GM12878 (cell line): ENCODE measurements around the gene BHLHE41. TPM values are rescaled to one million over a fixed set of nuclear protein-coding genes. Genes with fewer than 3 reads are reported as not detected.
A peak's percentile ranks its signal among the peaks of the same experiment; 100 is the strongest.

ENCODE experiments used
- ATAC-seq: fragments of 200-7000 bp; cut with Tn5 transposase; 3 replicates; pipeline ENCODE4 v1.9.1; 2020; ENCODE audit warnings: mild to moderate bottlenecking, moderate library complexity
- BruUV-seq: library from RNA; stranded (reverse); fragments of 400-500 nt; replicated peaks from 2 replicates; lab custom pipeline; 2021; lab: Mats Ljungman, UMichigan
- CTCF ChIA-PET: fragments of 300-600 bp; sonication (Branson Sonifier 250); formaldehyde crosslinking; extraction: SDS; loops from one replicate; lab custom pipeline; 2021; ENCODE audit warnings: inconsistent platforms; lab: Yijun Ruan, JAX
- POLR2A ChIA-PET: fragments of 350-600 bp; formaldehyde crosslinking; extraction: SDS; loops from one replicate; lab custom pipeline; 2021; ENCODE audit warnings: inconsistent platforms; lab: Charles Lee
- RAD21 ChIA-PET: fragments of 300-600 bp; sonication (Branson Sonifier 250); formaldehyde crosslinking; loops from one replicate; lab custom pipeline; 2023; ENCODE audit warnings: antibody characterized with exemption; ENCODE audit not compliant: unreplicated experiment; lab: Charles Lee
- SMC1A ChIA-PET: fragments of 300-600 bp; sonication (Branson Sonifier 250); formaldehyde crosslinking; loops from one replicate; lab custom pipeline; 2023; ENCODE audit not compliant: unreplicated experiment, uncharacterized antibody; lab: Charles Lee
- DNase-seq: peaks from one replicate; pipeline ENCODE4 v3.0.0-alpha.2; 2011; ENCODE audit warnings: low read depth, low spot score
- FAIRE-seq: peaks from 3 replicates; lab custom pipeline; 2011; peaks lifted over from hg19 to GRCh38; lab: Jason Lieb, UNC
- H2AFZ ChIP-seq: 2 replicates; pipeline ENCODE4 v1.6.0; 2011; ENCODE audit warnings: low read depth, low read length, control low read depth; ENCODE audit not compliant: control insufficient read depth
- H3K27ac ChIP-seq: 2 replicates; pipeline ENCODE4 v1.5.1; 2011; ENCODE audit warnings: control low read depth; ENCODE audit not compliant: control insufficient read depth, insufficient read depth
- H3K27me3 ChIP-seq, 2 experiments: replicated peaks in 1 of 2; 2 replicates each; pipeline versions ENCODE4 v1.6.0 to v1.6.1; 2011; ENCODE audit warnings: low read length in 1 of 2; ENCODE audit not compliant: control insufficient read depth in 2 of 2, insufficient read depth in 2 of 2
- H3K36me3 ChIP-seq, 2 experiments: 2 replicates each; pipeline ENCODE4 v1.5.1; 2011; ENCODE audit warnings: low read length in 1 of 2; ENCODE audit not compliant: control insufficient read depth in 2 of 2, insufficient read depth in 2 of 2
- H3K4me1 ChIP-seq: 2 replicates; pipeline ENCODE4 v1.6.1; 2011; ENCODE audit warnings: mild to moderate bottlenecking, low read length, moderate library complexity, mixed read lengths; ENCODE audit not compliant: control insufficient read depth, insufficient read depth
- H3K4me2 ChIP-seq: 2 replicates; pipeline ENCODE4 v1.6.0; 2011; ENCODE audit warnings: control low read depth; ENCODE audit not compliant: control insufficient read depth, insufficient read depth
- H3K4me3 ChIP-seq: fragments of 200-600 bp; sonication (generic); 2 replicates; pipeline ENCODE4 v1.5.1; 2016
- H3K79me2 ChIP-seq: 2 replicates; pipeline ENCODE4 v1.6.0; 2011; ENCODE audit warnings: low read length; ENCODE audit not compliant: control insufficient read depth, insufficient read depth
- H3K9ac ChIP-seq: 2 replicates; pipeline ENCODE4 v1.8.0; 2011; ENCODE audit warnings: low read length, control low read depth, mixed read lengths; ENCODE audit not compliant: control insufficient read depth, insufficient read depth
- H3K9me3 ChIP-seq: replicated peaks from 3 replicates; pipeline ENCODE4 v1.5.1; 2011; ENCODE audit warnings: mild to moderate bottlenecking, low read length; ENCODE audit not compliant: control insufficient read depth, insufficient read depth
- H4K20me1 ChIP-seq: 2 replicates; pipeline ENCODE4 v1.6.0; 2011; ENCODE audit not compliant: control insufficient read depth, insufficient read depth
- BACH1 ChIP-seq: fragments of 450-650 bp; IDR thresholded peaks from 2 replicates; pipeline ENCODE4 v1.6.1; 2017; ENCODE audit warnings: mild to moderate bottlenecking, borderline replicate concordance
- CEBPB ChIP-seq, 2 experiments: fragments of 150-350 bp in 1 of 2; IDR thresholded peaks; 2 replicates each; pipeline ENCODE4 v1.6.1; 2012 to 2014; ENCODE audit warnings: low read depth in 2 of 2, low read length in 2 of 2, borderline replicate concordance in 1 of 2, inconsistent platforms in 1 of 2
- EP300 ChIP-seq, 2 experiments: fragments of 150-350 bp in 1 of 2; IDR thresholded peaks; 2 replicates each; pipeline ENCODE4 v1.6.1; 2011 to 2012; ENCODE audit warnings: low read depth in 2 of 2, low read length in 2 of 2, borderline replicate concordance in 1 of 2, improper control_type of control experiment in 1 of 2, inconsistent platforms in 1 of 2; ENCODE audit not compliant: control insufficient read depth in 1 of 2
- EZH2 ChIP-seq: IDR thresholded peaks from 2 replicates; pipeline ENCODE4 v1.6.1; 2012; ENCODE audit warnings: low read depth, mild to moderate bottlenecking, control low read depth, inconsistent platforms, low read length, borderline replicate concordance; ENCODE audit not compliant: control insufficient read depth
- FOXM1 ChIP-seq: IDR thresholded peaks from 2 replicates; pipeline ENCODE4 v1.6.1; 2012; ENCODE audit warnings: low read depth, mild to moderate bottlenecking, inconsistent platforms, low read length, moderate library complexity
- SMC3 ChIP-seq: IDR thresholded peaks from 2 replicates; pipeline ENCODE4 v1.6.1; 2011; ENCODE audit warnings: low read length, improper control_type of control experiment, borderline replicate concordance
- SPI1 ChIP-seq: IDR thresholded peaks from 2 replicates; pipeline ENCODE4 v1.6.1; 2011; ENCODE audit warnings: low read depth, mild to moderate bottlenecking, low read length, moderate library complexity, borderline replicate concordance; ENCODE audit not compliant: insufficient read depth
- SREBF1 ChIP-seq: IDR thresholded peaks from 2 replicates; pipeline ENCODE4 v1.6.1; 2012; ENCODE audit warnings: mild to moderate bottlenecking, low read length
- ZNF592 ChIP-seq: fragments of 450-650 bp; IDR thresholded peaks from 2 replicates; pipeline ENCODE4 v1.6.1; 2017; ENCODE audit warnings: mild to moderate bottlenecking, moderate library complexity
- WGBS: methylation state at CpG from one replicate; pipeline ENCODE4 v1.1.6; 2016; ENCODE audit warnings: low lambda C conversion rate; ENCODE audit not compliant: insufficient replicate concordance, insufficient coverage; ENCODE audit errors: missing lambda C conversion rate; 5-methylcytosine and 5-hydroxymethylcytosine counted together
- in situ Hi-C: fragments of 300-500 bp; cut with MboI; formaldehyde crosslinking; loops from 9 replicates; pipeline ENCODE4 v1.14.3; 2018; ENCODE audit warnings: mixed read lengths
- intact Hi-C: fragments of 100-400 bp; cut with micrococcal nuclease; formaldehyde crosslinking; loops from one replicate; pipeline ENCODE4 v1.14.2; 2022; ENCODE audit not compliant: unreplicated experiment
- polyA plus RNA-seq, 11 experiments: library from polyadenylated mRNA; depleted of rRNA in 4 of 11; unstranded in 6 of 11; stranded (reverse) in 5 of 11; fragments of >200 nt; fragmentation: Nextera tagmentation in 4 of 11; fragmentation: Illumina TruSeq in 1 of 11; extraction: Ambion mirVana in 4 of 11; extraction: Trizol in 1 of 11; gene quantifications; 1 replicate in 1 of 11; 2 replicates in 10 of 11; pipeline versions ENCODE4 v1.2.1 to v1.2.3, GENCODE V29; 2011 to 2016; ENCODE audit warnings: inconsistent platforms in 2 of 11, missing spikeins in 2 of 11, low read depth in 1 of 11
- total RNA-seq, 4 experiments: library from RNA; depleted of rRNA in 3 of 4; stranded (reverse); fragments of >200 nt in 3 of 4; fragmentation: Illumina TruSeq in 1 of 4; extraction: Trizol in 1 of 4; gene quantifications; 2 replicates each; pipeline versions ENCODE4 v1.2.1 to v1.2.3, GENCODE V29; 2013 to 2021
- TF ChIP-seq, protein P1 (sequence below): IDR thresholded peaks from 2 replicates; pipeline ENCODE4 v1.6.1; 2011; ENCODE audit warnings: borderline replicate concordance, low read depth, mild to moderate bottlenecking, moderate library complexity, low read length; ENCODE audit not compliant: insufficient read depth, poor library complexity, severe bottlenecking

BHLHE41 gene
- total and polyA plus RNA-seq, 10 of the 15 experiments (the other 5 are each of a cell fraction or from before 2014, with no cell fraction given): 0.02 to 1.5 (median 0.07) TPM; not detected in 3

- CTCF ChIA-PET: interaction anchor here (0.9 to 7.8 kb wide), 19 partner anchors 11 to 493 kb away, joined by 3 to 74 read pairs (median 4); partner anchors contain the start of gene SSPN
- H2AFZ ChIP-seq: peak overlapping the region; percentile 39; the same call in 1 of the 2 replicates
- RAD21 ChIA-PET: interaction anchor here (0.7 to 5.7 kb wide), 13 partner anchors 34 to 592 kb away, joined by 3 to 29 read pairs (median 4); no protein-coding TSS in a partner anchor
- no peak overlapping the region for H3K27ac ChIP-seq
- no peaks in the 10 kb centered on the region for H3K9me3 ChIP-seq
- H3K79me2 ChIP-seq: no peaks in the 10 kb centered on the region
- H4K20me1 ChIP-seq: no peaks in the 10 kb centered on the region
- POLR2A ChIA-PET: interaction anchor here (0.7 to 1.8 kb wide), 3 partner anchors 25 to 576 kb away, joined by 3 to 5 read pairs (median 5); no protein-coding TSS in a partner anchor
- ATAC-seq (no peak), DNase-seq (no peak), FAIRE-seq (no peak)
- H3K4me3 ChIP-seq: peak overlapping the region; percentile 70
- TF ChIP-seq SMC3 (no peak), ZNF592 (no peak), SREBF1 (no peak), CEBPB (IDR thresholded peaks at IDR 0.05; ENCODE audit: borderline replicate concordance in 1 of 2, low read depth in 2 of 2, low read length in 2 of 2) (no peak), EP300 (IDR thresholded peaks at IDR 0.05; ENCODE audit: borderline replicate concordance in 1 of 2, control insufficient read depth in 1 of 2, low read depth in 2 of 2, low read length in 2 of 2) (no peak), EZH2 (0 out of 2 replicates have a peak, but pooled peaks have one; percentile 40), SPI1 (peak; percentile 61; the same call in 1 of the 2 replicates), BACH1 (no peak), FOXM1 (no peak)
- TF ChIP-seq, protein P1, sequence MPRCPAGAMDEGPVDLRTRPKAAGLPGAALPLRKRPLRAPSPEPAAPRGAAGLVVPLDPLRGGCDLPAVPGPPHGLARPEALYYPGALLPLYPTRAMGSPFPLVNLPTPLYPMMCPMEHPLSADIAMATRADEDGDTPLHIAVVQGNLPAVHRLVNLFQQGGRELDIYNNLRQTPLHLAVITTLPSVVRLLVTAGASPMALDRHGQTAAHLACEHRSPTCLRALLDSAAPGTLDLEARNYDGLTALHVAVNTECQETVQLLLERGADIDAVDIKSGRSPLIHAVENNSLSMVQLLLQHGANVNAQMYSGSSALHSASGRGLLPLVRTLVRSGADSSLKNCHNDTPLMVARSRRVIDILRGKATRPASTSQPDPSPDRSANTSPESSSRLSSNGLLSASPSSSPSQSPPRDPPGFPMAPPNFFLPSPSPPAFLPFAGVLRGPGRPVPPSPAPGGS: no peak
- peaks cover 10 to 32% of the 10 kb centered on the region in 2 experiments for H3K27me3 ChIP-seq
- no TSS peak for BruUV-seq
- peak overlapping the region; percentile 35; the same call in 1 of the 2 replicates for H3K9ac ChIP-seq
- SMC1A ChIA-PET: interaction anchor here (0.5 to 8.3 kb wide), 24 partner anchors 9 to 520 kb away, joined by 3 to 91 read pairs (median 3); no protein-coding TSS in a partner anchor
- intact Hi-C loops: loop anchor here (5.0 kb wide), 1 partner anchor 151 kb away; no protein-coding TSS in a partner anchor
- no peaks in the 10 kb centered on the region for H3K36me3 ChIP-seq
- H3K4me2 ChIP-seq: peak overlapping the region; percentile 94
- WGBS: 28% methylated on average over 15 of the region's 15 CpGs
- in situ Hi-C loops: loop anchor here (25.0 kb wide), 1 partner anchor 516 kb away; no protein-coding TSS in a partner anchor
- peaks cover 29% of the 10 kb centered on the region for H3K4me1 ChIP-seq
Observed at GRCh38 chr12:26121323-26122060, 3.3 kb downstream of the BHLHE41 start.
